Loucy (cell line): ENCODE measurements around the gene MX2.

ENCODE experiments used
- H2AFZ ChIP-seq: fragments of 200-600 bp; sonication (generic); 2 replicates; pipeline ENCODE4 v1.6.0; 2016; ENCODE audit warnings: antibody characterized with exemption, mild to moderate bottlenecking, low read length, moderate library complexity
- H3F3A ChIP-seq: fragments of 200-600 bp; 2 replicates; pipeline ENCODE4 v1.6.0; 2016; ENCODE audit warnings: antibody characterized with exemption, low read depth, mild to moderate bottlenecking
- H3K27me3 ChIP-seq: fragments of 200-600 bp; sonication (generic); 2 replicates; pipeline ENCODE4 v1.6.1; 2014; ENCODE audit warnings: low read length, mild to moderate bottlenecking; ENCODE audit not compliant: insufficient read depth, poor library complexity, severe bottlenecking
- H3K36me3 ChIP-seq: fragments of 200-600 bp; sonication (generic); 2 replicates; pipeline ENCODE4 v1.6.1; 2016; ENCODE audit warnings: low read length; ENCODE audit not compliant: insufficient read depth
- H3K4me1 ChIP-seq: fragments of 200-600 bp; sonication (generic); 2 replicates; pipeline ENCODE4 v1.5.1; 2014; ENCODE audit warnings: low read length, mild to moderate bottlenecking; ENCODE audit not compliant: insufficient read depth, poor library complexity, severe bottlenecking
- H3K4me2 ChIP-seq: fragments of 200-600 bp; sonication (generic); 2 replicates; pipeline ENCODE4 v1.6.0; 2014; ENCODE audit warnings: antibody characterized with exemption, low read length, low read depth, mild to moderate bottlenecking; ENCODE audit not compliant: poor library complexity, severe bottlenecking
- H3K4me3 ChIP-seq: fragments of 200-600 bp; sonication (generic); 2 replicates; pipeline ENCODE4 v1.5.1; 2014; ENCODE audit warnings: low read length, mild to moderate bottlenecking, mixed read lengths; ENCODE audit not compliant: poor library complexity, severe bottlenecking
- H3K79me2 ChIP-seq: fragments of 200-600 bp; sonication (generic); 2 replicates; pipeline ENCODE4 v1.6.1; 2014; ENCODE audit warnings: low read length; ENCODE audit not compliant: insufficient read depth
- H3K9ac ChIP-seq: fragments of 200-600 bp; sonication (generic); 2 replicates; pipeline ENCODE4 v1.6.0; 2014; ENCODE audit warnings: mild to moderate bottlenecking, low read depth, low read length, moderate library complexity; ENCODE audit not compliant: poor library complexity, severe bottlenecking
- H3K9me2 ChIP-seq: fragments of 200-600 bp; sonication (generic); replicated peaks from 2 replicates; pipeline ENCODE4 v1.6.1; 2016; ENCODE audit warnings: low read depth, low read length, mixed read lengths
- H3K9me3 ChIP-seq: fragments of 200-600 bp; sonication (generic); 2 replicates; pipeline ENCODE4 v1.6.1; 2014; ENCODE audit warnings: mild to moderate bottlenecking, antibody characterized with exemption, low read length, low read depth; ENCODE audit not compliant: insufficient read depth
- H4K20me1 ChIP-seq: fragments of 200-600 bp; sonication (generic); 2 replicates; pipeline ENCODE4 v1.6.0; 2014; ENCODE audit warnings: antibody characterized with exemption, low read length, mild to moderate bottlenecking; ENCODE audit not compliant: insufficient read depth, poor library complexity, severe bottlenecking
- CTCF ChIP-seq: fragments of 200-600 bp; sonication (generic); conservative IDR thresholded peaks from 2 replicates; pipeline ENCODE4 v1.5.1; 2014; ENCODE audit warnings: mild to moderate bottlenecking, antibody characterized with exemption, low read length
- EZH2phosphoT487 ChIP-seq: fragments of 200-600 bp; IDR thresholded peaks from 2 replicates; pipeline ENCODE4 v1.6.1; 2018; ENCODE audit warnings: antibody characterized with exemption, mild to moderate bottlenecking, moderate library complexity, borderline replicate concordance

MX2 gene

GRCh38 chr21:41425954-41426675 lies 64.3 kb downstream of the MX2 start, which contains the start of gene MX1:
TSS of gene MX1 (plus strand) at chr21:41426239. CDS start at chr21:41432071, 5,832 bp downstream.
- TF ChIP-seq EZH2phosphoT487 (no peak), CTCF (no peak)
- H3K9me3 ChIP-seq, result no peaks in the 10 kb centered on the region
- no peak within 1 kb of the TSS for H3K9ac ChIP-seq
- no peaks in the 10 kb centered on the region for H3K9me2 ChIP-seq
- no peaks in the 10 kb centered on the region for H3K79me2 ChIP-seq
- H3K27me3 ChIP-seq, result no peaks in the 10 kb centered on the region
- H3K36me3 ChIP-seq, result no peaks in the 10 kb centered on the region
- no peaks in the 10 kb centered on the region for H3F3A ChIP-seq
- no peak within 1 kb of the TSS for H2AFZ ChIP-seq
- no peaks in the 10 kb centered on the region for H3K4me1 ChIP-seq
- no peak within 1 kb of the TSS for H3K4me2 ChIP-seq
- no peaks in the 10 kb centered on the region for H4K20me1 ChIP-seq
- H3K4me3 ChIP-seq, result no peak within 1 kb of the TSS

- Histone ChIP-seq H3K9me3 (no peaks in the 10 kb centered on the region), H3K36me3 (no peaks in the 10 kb centered on the region), H2AFZ (no peak overlapping the region), H4K20me1 (no peaks in the 10 kb centered on the region), H3K79me2 (no peaks in the 10 kb centered on the region), H3F3A (no peaks in the 10 kb centered on the region), H3K4me3 (no peak overlapping the region), H3K9me2 (no peaks in the 10 kb centered on the region), H3K27me3 (no peaks in the 10 kb centered on the region), H3K9ac (no peak overlapping the region), H3K4me2 (no peak overlapping the region), H3K4me1 (no peaks in the 10 kb centered on the region)
- TF ChIP-seq CTCF, result no peak
- no peak for TF ChIP-seq EZH2phosphoT487
Observed at GRCh38 chr21:41426676-41427404, 65.0 kb downstream of the MX2 start.

- H3K4me3 ChIP-seq, result no peak overlapping the region
- no peaks in the 10 kb centered on the region for H4K20me1 ChIP-seq
- no peaks in the 10 kb centered on the region for H3K4me1 ChIP-seq
- H3K27me3 ChIP-seq, result no peaks in the 10 kb centered on the region
- no peaks in the 10 kb centered on the region for H3K79me2 ChIP-seq
- no peak overlapping the region for H2AFZ ChIP-seq
- H3K36me3 ChIP-seq, result no peaks in the 10 kb centered on the region
- no peaks in the 10 kb centered on the region for H3K9me2 ChIP-seq
- H3K4me2 ChIP-seq, result no peak overlapping the region
- no peaks in the 10 kb centered on the region for H3K9me3 ChIP-seq
- H3K9ac ChIP-seq, result no peak overlapping the region
- H3F3A ChIP-seq, result no peaks in the 10 kb centered on the region
- no peak for TF ChIP-seq CTCF
- no peak for TF ChIP-seq EZH2phosphoT487
Observed at GRCh38 chr21:41427556-41427955, 65.7 kb downstream of the MX2 start.
